SH-SY5Y (cell line): ENCODE results near the gene RAB3C.

Experiments
- GATA2 ChIP-seq: IDR thresholded peaks from 2 replicates; pipeline ENCODE4 v1.6.1; 2011; ENCODE audit warnings: mild to moderate bottlenecking, low read depth, low read length
- GATA3 ChIP-seq: IDR thresholded peaks from 2 replicates; pipeline ENCODE4 v1.6.1; 2011; ENCODE audit warnings: low read depth, mild to moderate bottlenecking, low read length, moderate library complexity

DNA sequence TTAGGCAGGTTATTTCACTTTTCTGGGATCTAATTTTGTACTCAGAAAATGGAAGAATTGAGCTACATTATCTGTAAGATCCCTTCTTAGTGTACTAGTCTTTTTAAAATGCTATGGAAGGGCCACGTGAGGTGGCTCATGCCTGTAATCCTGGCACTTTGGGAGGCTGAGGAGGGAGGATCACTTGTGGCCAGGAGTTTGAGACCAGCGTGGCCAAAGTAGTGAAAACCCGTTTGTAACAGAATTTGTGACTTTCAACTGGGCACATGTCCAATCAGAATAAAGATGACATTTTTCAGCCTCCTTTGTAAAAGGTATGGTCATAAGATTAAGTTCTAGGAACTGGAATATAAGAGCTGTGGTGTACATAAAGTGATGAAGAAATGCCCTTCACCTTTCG, 3.1 kb upstream of the RAB3C start:
- TF ChIP-seq GATA2 (no peak), GATA3 (no peak)
